Osteocyte (in vitro differentiated cells): ENCODE data around the gene TNKS1BP1. TPM values are rescaled to one million over a fixed set of nuclear protein-coding genes. Genes with fewer than 3 reads are reported as not detected.

Experiments
- DNase-seq: peaks from one replicate; pipeline ENCODE4 v3.0.0; 2021; ENCODE audit warnings: mixed read lengths; ENCODE audit not compliant: unreplicated experiment; ENCODE audit errors: extremely low spot score
- H3K27ac Mint-ChIP-seq: one replicate; pipeline ENCODE4 v1.8.0; 2021; ENCODE audit warnings: mild to moderate bottlenecking, mixed read lengths; ENCODE audit not compliant: unreplicated experiment
- H3K27me3 Mint-ChIP-seq: one replicate; pipeline ENCODE4 v1.8.0; 2021; ENCODE audit warnings: mixed read lengths; ENCODE audit not compliant: unreplicated experiment
- H3K36me3 Mint-ChIP-seq: one replicate; pipeline ENCODE4 v1.8.0; 2021; ENCODE audit warnings: mixed read lengths; ENCODE audit not compliant: unreplicated experiment
- H3K4me1 Mint-ChIP-seq: one replicate; pipeline ENCODE4 v1.8.0; 2021; ENCODE audit warnings: mixed read lengths; ENCODE audit not compliant: unreplicated experiment
- H3K4me3 Mint-ChIP-seq: one replicate; pipeline ENCODE4 v1.8.0; 2021; ENCODE audit warnings: mild to moderate bottlenecking, moderate library complexity, mixed read lengths; ENCODE audit not compliant: unreplicated experiment
- H3K9me3 Mint-ChIP-seq: one replicate; pipeline ENCODE4 v1.8.0; 2021; ENCODE audit warnings: mixed read lengths; ENCODE audit not compliant: unreplicated experiment
- CTCF ChIP-seq: fragments of 200-600 bp; sonication (generic); IDR thresholded peaks from 2 replicates; pipeline ENCODE4 v1.5.0; 2021; ENCODE audit warnings: antibody characterized with exemption, mild to moderate bottlenecking, moderate library complexity
- total RNA-seq: library from RNA; stranded (reverse); gene quantifications from 2 replicates; pipeline ENCODE4 v1.2.1, GENCODE V29; 2021

Gene TNKS1BP1
- total RNA-seq, 1 donor from 2014 or later: 152 TPM

DNA sequence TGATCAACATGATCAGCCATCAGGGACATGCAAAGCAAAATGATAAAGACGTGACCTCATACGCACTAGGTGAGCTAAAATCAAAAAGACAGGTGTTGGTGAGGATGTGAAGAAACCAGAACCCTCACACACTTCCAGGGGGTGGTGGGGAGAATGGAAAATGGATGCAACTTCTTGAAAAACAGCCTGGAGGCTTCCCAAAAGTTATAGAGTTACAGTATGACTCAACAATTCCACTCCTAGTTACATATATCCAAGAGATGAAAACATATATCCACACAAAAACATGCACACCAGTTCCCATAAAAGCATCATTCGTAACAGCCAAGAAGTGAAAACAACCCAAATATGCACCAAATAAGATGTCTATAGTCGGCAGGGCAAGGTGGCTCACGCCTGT, 45.6 kb downstream of the TNKS1BP1 start:
- no peak for TF ChIP-seq CTCF
- Mint-ChIP-seq H3K4me3 (no peak overlapping the region), H3K27ac (peak overlapping the region; percentile 99)

GRCh38 chr11:57278721-57279095, 46.0 kb downstream of the TNKS1BP1 start:
- no peak for DNase-seq
- peaks cover 2% of the 10 kb centered on the region for H3K36me3 Mint-ChIP-seq
- no peak overlapping the region for H3K4me3 Mint-ChIP-seq
- TF ChIP-seq CTCF: no peak
- H3K27ac Mint-ChIP-seq: peak overlapping the region; percentile 99
- no peaks in the 10 kb centered on the region for H3K27me3 Mint-ChIP-seq
- H3K9me3 Mint-ChIP-seq: no peaks in the 10 kb centered on the region
- H3K4me1 Mint-ChIP-seq: peaks cover 35% of the 10 kb centered on the region

More for the DNA sequence above, 45.6 kb downstream of the TNKS1BP1 start:
- Mint-ChIP-seq H3K27me3 (no peaks in the 10 kb centered on the region), H3K4me1 (peaks cover 35% of the 10 kb centered on the region), H3K36me3 (peaks cover 2% of the 10 kb centered on the region), H3K9me3 (no peaks in the 10 kb centered on the region)
- no peak for DNase-seq

- Mint-ChIP-seq H3K27ac (peak overlapping the region; percentile 99), H3K27me3 (no peaks in the 10 kb centered on the region), H3K4me3 (peak overlapping the region; percentile 64), H3K36me3 (peaks cover 2% of the 10 kb centered on the region), H3K4me1 (peaks cover 35% of the 10 kb centered on the region), H3K9me3 (peaks cover 4% of the 10 kb centered on the region)
- peak; percentile 87 for TF ChIP-seq CTCF
- peak; percentile 92 for DNase-seq
These were observed 46.7 kb downstream of the TNKS1BP1 start for GRCh38 chr11:57277845-57278720.

GRCh38 chr11:57276971-57277675, 47.6 kb downstream of the TNKS1BP1 start:
- H3K4me1 Mint-ChIP-seq: peaks cover 35% of the 10 kb centered on the region
- peak overlapping the region; percentile 99 for H3K27ac Mint-ChIP-seq
- TF ChIP-seq CTCF: no peak
- H3K9me3 Mint-ChIP-seq: peaks cover 4% of the 10 kb centered on the region
- peaks cover 2% of the 10 kb centered on the region for H3K36me3 Mint-ChIP-seq
- no peak overlapping the region for H3K4me3 Mint-ChIP-seq
- no peaks in the 10 kb centered on the region for H3K27me3 Mint-ChIP-seq
- DNase-seq: no peak
